GM23338 (cell line): ENCODE measurements around the gene TMEM170B. TPM values are rescaled to one million over a fixed set of nuclear protein-coding genes. Genes with fewer than 3 reads are reported as not detected.

Experiments used
- ATAC-seq: fragments of 200-7000 bp; cut with Tn5 transposase; 3 replicates; pipeline ENCODE4 v1.9.1; 2020
- DNase-seq: peaks from one replicate; pipeline ENCODE4 v3.0.0-alpha.2; 2015; ENCODE audit warnings: low spot score
- H2AFZ ChIP-seq: fragments of 200-600 bp; sonication (generic); 2 replicates; pipeline ENCODE4 v1.8.0; 2016; ENCODE audit warnings: antibody characterized with exemption, mild to moderate bottlenecking, moderate library complexity
- H3F3A ChIP-seq: fragments of 200-600 bp; sonication (generic); replicated peaks from 2 replicates; pipeline ENCODE4 v1.8.0; 2017; ENCODE audit warnings: antibody characterized with exemption, mixed run types, low read depth
- H3K27ac ChIP-seq: fragments of 200-600 bp; sonication (generic); 2 replicates; pipeline ENCODE4 v1.6.1; 2016; ENCODE audit warnings: low read depth
- H3K27me3 ChIP-seq: fragments of 200-600 bp; sonication (generic); 2 replicates; pipeline ENCODE4 v1.8.0; 2016; ENCODE audit warnings: mild to moderate bottlenecking, mixed run types, moderate library complexity; ENCODE audit not compliant: insufficient read depth
- H3K36me3 ChIP-seq: fragments of 200-600 bp; sonication (generic); 2 replicates; pipeline ENCODE4 v1.8.0; 2016; ENCODE audit warnings: mild to moderate bottlenecking; ENCODE audit not compliant: insufficient read depth
- H3K4me1 ChIP-seq: fragments of 200-600 bp; sonication (generic); 2 replicates; pipeline ENCODE4 v1.8.0; 2016; ENCODE audit warnings: mild to moderate bottlenecking, moderate library complexity; ENCODE audit not compliant: insufficient read depth
- H3K4me2 ChIP-seq: fragments of 200-600 bp; sonication (generic); 2 replicates; pipeline ENCODE4 v1.7.1; 2017; ENCODE audit warnings: mixed run types
- H3K4me3 ChIP-seq: fragments of 200-600 bp; sonication (generic); 2 replicates; pipeline ENCODE4 v1.6.1; 2016; ENCODE audit warnings: mixed run types
- H3K79me2 ChIP-seq: fragments of 200-600 bp; sonication (generic); replicated peaks from 2 replicates; pipeline ENCODE4 v1.8.0; 2017; ENCODE audit warnings: mild to moderate bottlenecking; ENCODE audit not compliant: insufficient read depth
- H3K9me2 ChIP-seq: fragments of 200-600 bp; sonication (generic); 2 replicates; pipeline ENCODE4 v1.8.0; 2017; ENCODE audit not compliant: insufficient read depth
- H4K20me1 ChIP-seq: fragments of 200-600 bp; sonication (generic); replicated peaks from 2 replicates; pipeline ENCODE4 v1.8.0; 2017; ENCODE audit warnings: mild to moderate bottlenecking; ENCODE audit not compliant: insufficient read depth
- H3K27ac Mint-ChIP-seq: 2 replicates; pipeline ENCODE4 v1.8.0; 2020; ENCODE audit warnings: inconsistent platforms, mild to moderate bottlenecking, moderate library complexity, mixed read lengths
- H3K27me3 Mint-ChIP-seq: 3 replicates; pipeline ENCODE4 v1.8.0; 2022; ENCODE audit warnings: low read depth, mild to moderate bottlenecking, moderate library complexity, mixed read lengths, inconsistent platforms; ENCODE audit not compliant: insufficient read depth, poor library complexity
- H3K36me3 Mint-ChIP-seq: 3 replicates; pipeline ENCODE4 v1.8.0; 2021; ENCODE audit warnings: low read depth, mild to moderate bottlenecking, inconsistent platforms, moderate library complexity, mixed read lengths
- H3K4me1 Mint-ChIP-seq: 3 replicates; pipeline ENCODE4 v1.8.0; 2020; ENCODE audit warnings: mild to moderate bottlenecking, inconsistent platforms, mixed read lengths
- H3K4me3 Mint-ChIP-seq: 3 replicates; pipeline ENCODE4 v1.8.0; 2021; ENCODE audit warnings: moderate library complexity, mild to moderate bottlenecking, inconsistent platforms, mixed read lengths
- H3K9me3 Mint-ChIP-seq: 3 replicates; pipeline ENCODE4 v1.8.0; 2020; ENCODE audit warnings: moderate library complexity, mild to moderate bottlenecking, inconsistent platforms, mixed read lengths
- ZNF114 ChIP-seq: fragments of 250-450 bp; sonication (Bioruptor Pico); IDR thresholded peaks from 2 replicates; pipeline ENCODE4 v1.5.0; 2020; ENCODE audit warnings: mild to moderate bottlenecking, moderate library complexity
- polyA plus RNA-seq: library from polyadenylated mRNA; unstranded; fragments of >200 nt; fragmentation: Nextera tagmentation; extraction: Ambion mirVana; gene quantifications from 2 replicates; pipeline ENCODE4 v1.2.1, GENCODE V29; 2016
- total RNA-seq: library from RNA; depleted of rRNA; stranded (reverse); fragments of >200 nt; shearing (Covaris generic); gene quantifications from 2 replicates; pipeline ENCODE4 v1.2.3, GENCODE V29; 2014
- TF ChIP-seq, protein P1 (sequence below): fragments of 250-450 bp; sonication (Bioruptor Pico); IDR thresholded peaks from 2 replicates; pipeline ENCODE4 v1.5.0; 2020; ENCODE audit warnings: mild to moderate bottlenecking, moderate library complexity
- TF ChIP-seq, protein P2 (sequence below), 2 experiments: fragments of 200-600 bp in 1 of 2; sonication (generic) in 1 of 2; conservative IDR thresholded peaks; 2 replicates each; pipeline versions ENCODE4 v1.5.1 to v1.6.1; 2016 to 2017; ENCODE audit warnings: antibody characterized with exemption in 2 of 2, low read depth in 2 of 2, mild to moderate bottlenecking in 2 of 2, moderate library complexity in 1 of 2

Gene TMEM170B
- total and polyA plus RNA-seq, 2 experiments from 2014 or later, result 2.0 to 6.9 TPM

DNA sequence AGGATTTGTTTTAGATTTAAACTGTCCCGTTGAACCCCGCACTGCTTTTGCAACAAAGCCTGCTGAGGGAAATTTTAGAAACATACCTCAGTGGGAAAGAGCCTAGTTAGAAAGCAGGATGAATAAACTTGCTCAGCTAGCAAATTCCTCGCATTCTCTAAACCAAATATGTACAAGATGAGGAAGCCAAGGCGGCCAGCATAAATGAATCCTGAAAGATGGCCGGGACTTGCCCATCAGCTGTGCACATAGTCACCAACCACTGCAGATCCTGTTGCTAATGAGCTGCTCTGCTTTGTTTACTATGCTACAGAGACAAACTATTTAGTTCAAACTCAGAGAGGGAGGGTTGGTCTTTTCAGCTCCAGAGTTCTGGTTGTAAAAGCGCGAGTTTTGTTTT, 49.0 kb downstream of the TMEM170B start (continued):
- TF ChIP-seq, protein P1, sequence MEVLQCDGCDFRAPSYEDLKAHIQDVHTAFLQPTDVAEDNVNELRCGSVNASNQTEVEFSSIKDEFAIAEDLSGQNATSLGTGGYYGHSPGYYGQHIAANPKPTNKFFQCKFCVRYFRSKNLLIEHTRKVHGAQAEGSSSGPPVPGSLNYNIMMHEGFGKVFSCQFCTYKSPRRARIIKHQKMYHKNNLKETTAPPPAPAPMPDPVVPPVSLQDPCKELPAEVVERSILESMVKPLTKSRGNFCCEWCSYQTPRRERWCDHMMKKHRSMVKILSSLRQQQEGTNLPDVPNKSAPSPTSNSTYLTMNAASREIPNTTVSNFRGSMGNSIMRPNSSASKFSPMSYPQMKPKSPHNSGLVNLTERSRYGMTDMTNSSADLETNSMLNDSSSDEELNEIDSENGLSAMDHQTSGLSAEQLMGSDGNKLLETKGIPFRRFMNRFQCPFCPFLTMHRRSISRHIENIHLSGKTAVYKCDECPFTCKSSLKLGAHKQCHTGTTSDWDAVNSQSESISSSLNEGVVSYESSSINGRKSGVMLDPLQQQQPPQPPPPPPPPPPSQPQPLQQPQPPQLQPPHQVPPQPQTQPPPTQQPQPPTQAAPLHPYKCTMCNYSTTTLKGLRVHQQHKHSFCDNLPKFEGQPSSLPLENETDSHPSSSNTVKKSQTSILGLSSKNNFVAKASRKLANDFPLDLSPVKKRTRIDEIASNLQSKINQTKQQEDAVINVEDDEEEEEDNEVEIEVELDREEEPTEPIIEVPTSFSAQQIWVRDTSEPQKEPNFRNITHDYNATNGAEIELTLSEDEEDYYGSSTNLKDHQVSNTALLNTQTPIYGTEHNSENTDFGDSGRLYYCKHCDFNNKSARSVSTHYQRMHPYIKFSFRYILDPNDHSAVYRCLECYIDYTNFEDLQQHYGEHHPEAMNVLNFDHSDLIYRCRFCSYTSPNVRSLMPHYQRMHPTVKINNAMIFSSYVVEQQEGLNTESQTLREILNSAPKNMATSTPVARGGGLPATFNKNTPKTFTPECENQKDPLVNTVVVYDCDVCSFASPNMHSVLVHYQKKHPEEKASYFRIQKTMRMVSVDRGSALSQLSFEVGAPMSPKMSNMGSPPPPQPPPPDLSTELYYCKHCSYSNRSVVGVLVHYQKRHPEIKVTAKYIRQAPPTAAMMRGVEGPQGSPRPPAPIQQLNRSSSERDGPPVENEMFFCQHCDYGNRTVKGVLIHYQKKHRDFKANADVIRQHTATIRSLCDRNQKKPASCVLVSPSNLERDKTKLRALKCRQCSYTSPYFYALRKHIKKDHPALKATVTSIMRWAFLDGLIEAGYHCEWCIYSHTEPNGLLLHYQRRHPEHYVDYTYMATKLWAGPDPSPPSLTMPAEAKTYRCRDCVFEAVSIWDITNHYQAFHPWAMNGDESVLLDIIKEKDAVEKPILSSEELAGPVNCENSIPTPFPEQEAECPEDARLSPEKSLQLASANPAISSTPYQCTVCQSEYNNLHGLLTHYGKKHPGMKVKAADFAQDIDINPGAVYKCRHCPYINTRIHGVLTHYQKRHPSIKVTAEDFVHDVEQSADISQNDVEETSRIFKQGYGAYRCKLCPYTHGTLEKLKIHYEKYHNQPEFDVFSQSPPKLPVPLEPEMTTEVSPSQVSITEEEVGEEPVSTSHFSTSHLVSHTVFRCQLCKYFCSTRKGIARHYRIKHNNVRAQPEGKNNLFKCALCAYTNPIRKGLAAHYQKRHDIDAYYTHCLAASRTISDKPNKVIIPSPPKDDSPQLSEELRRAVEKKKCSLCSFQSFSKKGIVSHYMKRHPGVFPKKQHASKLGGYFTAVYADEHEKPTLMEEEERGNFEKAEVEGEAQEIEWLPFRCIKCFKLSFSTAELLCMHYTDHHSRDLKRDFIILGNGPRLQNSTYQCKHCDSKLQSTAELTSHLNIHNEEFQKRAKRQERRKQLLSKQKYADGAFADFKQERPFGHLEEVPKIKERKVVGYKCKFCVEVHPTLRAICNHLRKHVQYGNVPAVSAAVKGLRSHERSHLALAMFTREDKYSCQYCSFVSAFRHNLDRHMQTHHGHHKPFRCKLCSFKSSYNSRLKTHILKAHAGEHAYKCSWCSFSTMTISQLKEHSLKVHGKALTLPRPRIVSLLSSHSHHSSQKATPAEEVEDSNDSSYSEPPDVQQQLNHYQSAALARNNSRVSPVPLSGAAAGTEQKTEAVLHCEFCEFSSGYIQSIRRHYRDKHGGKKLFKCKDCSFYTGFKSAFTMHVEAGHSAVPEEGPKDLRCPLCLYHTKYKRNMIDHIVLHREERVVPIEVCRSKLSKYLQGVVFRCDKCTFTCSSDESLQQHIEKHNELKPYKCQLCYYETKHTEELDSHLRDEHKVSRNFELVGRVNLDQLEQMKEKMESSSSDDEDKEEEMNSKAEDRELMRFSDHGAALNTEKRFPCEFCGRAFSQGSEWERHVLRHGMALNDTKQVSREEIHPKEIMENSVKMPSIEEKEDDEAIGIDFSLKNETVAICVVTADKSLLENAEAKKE (CRISPR knock-in tag), result no peak
- TF ChIP-seq, protein P2, sequence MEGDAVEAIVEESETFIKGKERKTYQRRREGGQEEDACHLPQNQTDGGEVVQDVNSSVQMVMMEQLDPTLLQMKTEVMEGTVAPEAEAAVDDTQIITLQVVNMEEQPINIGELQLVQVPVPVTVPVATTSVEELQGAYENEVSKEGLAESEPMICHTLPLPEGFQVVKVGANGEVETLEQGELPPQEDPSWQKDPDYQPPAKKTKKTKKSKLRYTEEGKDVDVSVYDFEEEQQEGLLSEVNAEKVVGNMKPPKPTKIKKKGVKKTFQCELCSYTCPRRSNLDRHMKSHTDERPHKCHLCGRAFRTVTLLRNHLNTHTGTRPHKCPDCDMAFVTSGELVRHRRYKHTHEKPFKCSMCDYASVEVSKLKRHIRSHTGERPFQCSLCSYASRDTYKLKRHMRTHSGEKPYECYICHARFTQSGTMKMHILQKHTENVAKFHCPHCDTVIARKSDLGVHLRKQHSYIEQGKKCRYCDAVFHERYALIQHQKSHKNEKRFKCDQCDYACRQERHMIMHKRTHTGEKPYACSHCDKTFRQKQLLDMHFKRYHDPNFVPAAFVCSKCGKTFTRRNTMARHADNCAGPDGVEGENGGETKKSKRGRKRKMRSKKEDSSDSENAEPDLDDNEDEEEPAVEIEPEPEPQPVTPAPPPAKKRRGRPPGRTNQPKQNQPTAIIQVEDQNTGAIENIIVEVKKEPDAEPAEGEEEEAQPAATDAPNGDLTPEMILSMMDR (conservative IDR thresholded peaks at IDR 0.05; ENCODE audit: low read depth in 2 of 2), result no peak

DNA sequence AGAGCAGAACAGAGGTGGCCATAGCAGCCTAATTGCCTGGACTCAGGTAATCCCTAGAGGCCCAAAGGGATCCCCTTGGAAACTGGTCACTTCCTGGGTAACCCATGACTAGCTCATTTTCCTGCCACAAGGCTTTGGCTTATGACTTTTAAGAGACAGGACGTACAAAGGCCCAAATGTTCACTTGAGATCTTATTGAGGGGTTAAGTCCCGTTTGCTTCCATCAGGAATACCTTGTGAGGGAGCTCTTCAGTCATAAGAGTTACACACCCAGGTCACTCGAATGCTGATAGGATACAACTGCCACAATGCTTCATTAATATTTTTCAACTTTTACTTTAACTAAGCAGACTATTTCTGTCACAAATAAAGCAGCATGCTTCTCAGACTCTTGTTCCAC, 51.7 kb downstream of the TMEM170B start:
- H3K27me3 ChIP-seq, result no peaks in the 10 kb centered on the region
- no peaks in the 10 kb centered on the region for H3K36me3 ChIP-seq
- H3K27ac Mint-ChIP-seq, result no peak overlapping the region
- H3K36me3 Mint-ChIP-seq, result peaks cover 10% of the 10 kb centered on the region; the same call in 2 of the 3 replicates
- H3K9me2 ChIP-seq, result no peaks in the 10 kb centered on the region
- H3K79me2 ChIP-seq, result no peaks in the 10 kb centered on the region
- DNase-seq (no peak), ATAC-seq (no peak)
- no peak overlapping the region for H3K4me2 ChIP-seq
- no peak for TF ChIP-seq ZNF114
- H3K9me3 Mint-ChIP-seq, result peaks cover 18% of the 10 kb centered on the region
- peaks cover 15% of the 10 kb centered on the region; the same call in 2 of the 3 replicates for H3K4me1 Mint-ChIP-seq
- H3K27ac ChIP-seq, result no peak overlapping the region
- H3K4me1 ChIP-seq, result peaks cover 7% of the 10 kb centered on the region
- no peaks in the 10 kb centered on the region for H4K20me1 ChIP-seq
- H3K4me3 ChIP-seq, result no peak overlapping the region
- no peak overlapping the region for H3K4me3 Mint-ChIP-seq
- H3F3A ChIP-seq, result no peaks in the 10 kb centered on the region
- H3K27me3 Mint-ChIP-seq, result no peaks in the 10 kb centered on the region
- H2AFZ ChIP-seq, result no peak overlapping the region
